Measurements from ENCODE around the gene OR10R2. TPM values are rescaled to one million over a fixed set of nuclear protein-coding genes. Genes with fewer than 3 reads are reported as not detected.

The OR10R2 gene
- total RNA-seq (2021): not detected in 2 replicates
- long read RNA-seq: 0 reads

- no peaks in the 10 kb centered on the region for H3K36me3 Mint-ChIP-seq (ENCODE audit: insufficient read depth in 1 of 3, low read depth in 3 of 3)
- no peak within 1 kb of the TSS for H3K27ac ChIP-seq (ENCODE audit: insufficient read length, low read depth, low read length)
- H3K79me2 ChIP-seq (ENCODE audit: insufficient read depth, low read length): no peaks in the 10 kb centered on the region
- H3K79me1 ChIP-seq (ENCODE audit: insufficient read depth, low read depth, low read length, poor library complexity, severe bottlenecking): no peaks in the 10 kb centered on the region
- H2AK5ac ChIP-seq (ENCODE audit: insufficient read length, low read length): no peak within 1 kb of the TSS
- H3K27ac Mint-ChIP-seq: no peak within 1 kb of the TSS
- no peak within 1 kb of the TSS for H3T11ph ChIP-seq (ENCODE audit: low read length)
- no peaks in the 10 kb centered on the region for H3K4me1 Mint-ChIP-seq
- no peak within 1 kb of the TSS for H4K8ac ChIP-seq (replicated peaks; ENCODE audit: insufficient read length, low read depth, low read length)
- no peak within 1 kb of the TSS for H4K91ac ChIP-seq (ENCODE audit: insufficient read length, low read depth, low read length)
- H4K5ac ChIP-seq (ENCODE audit: insufficient read length, low read depth, low read length): no peak within 1 kb of the TSS
- H3K23me2 ChIP-seq (ENCODE audit: insufficient read length, low read depth, low read length, poor library complexity, severe bottlenecking): no peaks in the 10 kb centered on the region
- H3K4ac ChIP-seq (ENCODE audit: low read depth, low read length): no peak within 1 kb of the TSS
- H3K56ac ChIP-seq (ENCODE audit: insufficient read length, low read depth, low read length): no peak within 1 kb of the TSS
- H3K27me3 ChIP-seq (ENCODE audit: insufficient read depth, low read length): no peaks in the 10 kb centered on the region
- H3K18ac ChIP-seq (ENCODE audit: insufficient read length, low read depth, low read length): no peak within 1 kb of the TSS
- H3K4me1 ChIP-seq (ENCODE audit: insufficient read depth, low read length): no peaks in the 10 kb centered on the region
- no peaks in the 10 kb centered on the region for H3K27me3 Mint-ChIP-seq (ENCODE audit: low read depth)
- H2BK12ac ChIP-seq (ENCODE audit: insufficient read length, low read depth, low read length): no peak within 1 kb of the TSS
- H2BK20ac ChIP-seq (ENCODE audit: low read depth, low read length, poor library complexity, severe bottlenecking): no peak within 1 kb of the TSS
- no peak within 1 kb of the TSS for H2BK120ac ChIP-seq (ENCODE audit: low read depth, low read length, poor library complexity, severe bottlenecking)
- no peaks in the 10 kb centered on the region for H4K20me1 ChIP-seq (ENCODE audit: control insufficient read depth, insufficient read depth, insufficient read length)
- TF ChIP-seq CTCF (conservative IDR thresholded peaks at IDR 0.05): no peak
- H2BK15ac ChIP-seq (ENCODE audit: low read depth, low read length): no peak within 1 kb of the TSS
- H2BK5ac ChIP-seq (ENCODE audit: insufficient read length, low read length): no peak within 1 kb of the TSS
- no peak within 1 kb of the TSS for H2AFZ ChIP-seq (ENCODE audit: low read length)
- no peak within 1 kb of the TSS for H3K4me2 ChIP-seq (ENCODE audit: insufficient read depth, insufficient read length, low read length)
- H3K9me3 Mint-ChIP-seq: no peaks in the 10 kb centered on the region
- H3K9ac ChIP-seq (ENCODE audit: extremely low read depth, insufficient read length, low read length): no peak within 1 kb of the TSS
- DNase-seq: no peak
- H3K9me3 ChIP-seq (ENCODE audit: control insufficient read depth, low read depth, low read length): no peaks in the 10 kb centered on the region
- no peak within 1 kb of the TSS for H3K23ac ChIP-seq (ENCODE audit: insufficient read length, low read depth, low read length)
- H3K14ac ChIP-seq (ENCODE audit: insufficient read depth, low read length): no peak within 1 kb of the TSS
- no peak within 1 kb of the TSS for H3K4me3 Mint-ChIP-seq
Measured at GRCh38 chr1:158471920-158472319, at the start of gene OR10R2. OR10R2 (plus strand) TSS chr1:158472220; CDS start chr1:158472326, 106 bp downstream.

Measured in H9 (cell line).